ENCODE measurements around the gene PLK3.
"Not testable (repeated sequence)": the region's sequence is repeated elsewhere in the genome, so short reads cannot be mapped to it uniquely, and the experiment has no call there.

Gene PLK3

DNA sequence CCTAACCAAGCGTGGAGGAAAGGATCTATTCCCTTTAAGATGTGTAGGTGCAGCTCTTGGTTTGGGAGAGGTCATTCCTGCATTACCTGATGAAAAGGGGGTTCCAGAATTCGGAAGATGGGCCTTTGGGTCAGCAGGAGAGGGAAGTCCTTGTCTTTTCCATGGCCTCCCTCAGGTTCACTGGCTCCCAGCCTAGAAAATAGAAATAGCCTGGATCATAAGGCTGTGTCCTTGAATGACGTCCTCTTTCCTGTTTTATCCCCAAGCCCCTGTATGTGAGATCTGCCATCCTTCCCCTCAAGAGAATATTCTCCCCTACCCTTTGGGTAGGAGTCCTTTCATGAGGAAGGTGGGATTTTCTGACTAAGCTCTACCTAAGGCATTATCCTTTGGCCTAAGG lies 39.3 kb upstream of the PLK3 start:
- no peaks in the 10 kb centered on the region for H3K9me3 ChIP-seq (ENCODE audit: low read length)
- H3K4me2 ChIP-seq (ENCODE audit: low read length) = no peak overlapping the region
- no peak overlapping the region for H3K4me3 ChIP-seq (ENCODE audit: low read depth, low read length, poor library complexity, severe bottlenecking)
- H3K9ac ChIP-seq (ENCODE audit: low read length) = no peak overlapping the region
- H3F3A ChIP-seq (ENCODE audit: insufficient read depth, low read length) = no peaks in the 10 kb centered on the region
- H3K79me2 ChIP-seq (ENCODE audit: insufficient read depth, low read length) = no peaks in the 10 kb centered on the region
- peaks cover 94% of the 10 kb centered on the region for H3K36me3 ChIP-seq (ENCODE audit: insufficient read depth, low read length)
- H3K9me2 ChIP-seq (ENCODE audit: low read depth, low read length) = no peaks in the 10 kb centered on the region
- H3K4me1 ChIP-seq (ENCODE audit: insufficient read depth, low read length, severe bottlenecking) = peaks cover 16% of the 10 kb centered on the region
- no peak overlapping the region for H3K27ac ChIP-seq (ENCODE audit: low read depth, low read length, poor library complexity, severe bottlenecking)
- H3K27me3 ChIP-seq (ENCODE audit: insufficient read depth, low read length) = no peaks in the 10 kb centered on the region
- H4K20me1 ChIP-seq (ENCODE audit: insufficient read depth, low read length) = no peaks in the 10 kb centered on the region
- no peak overlapping the region for H2AFZ ChIP-seq (ENCODE audit: low read length)
- no peak for TF ChIP-seq EZH2 (IDR thresholded peaks at IDR 0.05; ENCODE audit: borderline replicate concordance, low read length)
- TF ChIP-seq CTCF (IDR thresholded peaks at IDR 0.05; ENCODE audit: low read length) = no peak

DNA sequence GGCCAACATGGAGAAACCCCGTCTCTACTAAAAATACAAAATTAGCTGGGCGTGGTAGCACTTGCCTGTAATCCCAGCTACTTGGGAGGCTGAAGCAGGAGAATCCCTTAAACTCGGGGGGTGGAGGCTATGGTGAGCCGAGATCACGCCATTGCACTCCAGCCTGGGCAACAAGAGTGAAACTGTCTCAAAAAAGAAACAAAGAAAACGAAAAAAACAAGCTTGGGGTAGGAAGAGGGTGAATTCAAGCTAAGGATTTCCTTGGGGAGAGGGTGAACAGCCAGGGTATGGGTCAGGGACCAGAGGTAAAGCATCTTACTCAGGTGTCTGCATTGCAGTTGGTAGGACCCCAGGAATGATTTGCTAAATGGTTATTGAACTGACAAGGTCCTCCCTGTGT lies 33.8 kb upstream of the PLK3 start:
- not testable (repeated sequence) for H4K20me1 ChIP-seq (ENCODE audit: insufficient read depth, low read length); H3K4me2 ChIP-seq (ENCODE audit: low read length); H3K27me3 ChIP-seq (ENCODE audit: insufficient read depth, low read length); H3F3A ChIP-seq (ENCODE audit: insufficient read depth, low read length); H3K79me2 ChIP-seq (ENCODE audit: insufficient read depth, low read length); H3K9me2 ChIP-seq (ENCODE audit: low read depth, low read length); H3K4me3 ChIP-seq (ENCODE audit: low read depth, low read length, poor library complexity, severe bottlenecking); H3K4me1 ChIP-seq (ENCODE audit: insufficient read depth, low read length, severe bottlenecking); H3K9ac ChIP-seq (ENCODE audit: low read length); H3K9me3 ChIP-seq (ENCODE audit: low read length); H2AFZ ChIP-seq (ENCODE audit: low read length); H3K27ac ChIP-seq (ENCODE audit: low read depth, low read length, poor library complexity, severe bottlenecking)
- H3K36me3 ChIP-seq (ENCODE audit: insufficient read depth, low read length) = peaks cover 73% of the 10 kb centered on the region

- peak within 1 kb of the TSS; percentile 82 for H3K27ac ChIP-seq (ENCODE audit: low read depth, low read length, poor library complexity, severe bottlenecking)
- peak within 1 kb of the TSS; percentile 92 for H3K4me3 ChIP-seq (ENCODE audit: low read depth, low read length, poor library complexity, severe bottlenecking)
- peaks cover 10% of the 10 kb centered on the region; the same call in 1 of the 2 replicates for H3F3A ChIP-seq (ENCODE audit: insufficient read depth, low read length)
- peaks cover 36% of the 10 kb centered on the region for H3K4me1 ChIP-seq (ENCODE audit: insufficient read depth, low read length, severe bottlenecking)
- H3K79me2 ChIP-seq (ENCODE audit: insufficient read depth, low read length) = peaks cover 16% of the 10 kb centered on the region
- no peak within 1 kb of the TSS for H2AFZ ChIP-seq (ENCODE audit: low read length)
- peak within 1 kb of the TSS; percentile 89 for H3K4me2 ChIP-seq (ENCODE audit: low read length)
- H4K20me1 ChIP-seq (ENCODE audit: insufficient read depth, low read length) = no peaks in the 10 kb centered on the region
- peaks cover 47% of the 10 kb centered on the region for H3K36me3 ChIP-seq (ENCODE audit: insufficient read depth, low read length)
- no peaks in the 10 kb centered on the region for H3K27me3 ChIP-seq (ENCODE audit: insufficient read depth, low read length)
- H3K9me3 ChIP-seq (ENCODE audit: low read length) = no peaks in the 10 kb centered on the region
- peak within 1 kb of the TSS; percentile 94 for H3K9ac ChIP-seq (ENCODE audit: low read length)
- H3K9me2 ChIP-seq (ENCODE audit: low read depth, low read length) = no peaks in the 10 kb centered on the region
- no peak for TF ChIP-seq CTCF (IDR thresholded peaks at IDR 0.05; ENCODE audit: low read length)
- TF ChIP-seq EZH2 (IDR thresholded peaks at IDR 0.05; ENCODE audit: borderline replicate concordance, low read length) = no peak
Measured at GRCh38 chr1:44775078-44775929, 24.9 kb upstream of the PLK3 start, which contains the start of gene RPS8. TSS of gene RPS8 (plus strand) at chr1:44775540. CDS start at chr1:44775597, 57 bp downstream.
